Esophagus squamous epithelium (tissue), 5 donors: ENCODE results near the gene TRIM36. TPM values are rescaled to one million over a fixed set of nuclear protein-coding genes. Genes with fewer than 3 reads are reported as not detected.
A peak's percentile ranks its signal among the peaks of the same experiment; 100 is the strongest.

Experiments
- DNase-seq: peaks from one replicate; lab custom pipeline; 2025; lab: John Stamatoyannopoulos, UW
- H3K27ac ChIP-seq, 4 donors: fragments of 200-600 bp; sonication (generic); one replicate each; pipeline ENCODE4 v1.5.1; 2016 to 2019; ENCODE audit warnings: mild to moderate bottlenecking in 1 of 4
- H3K27me3 ChIP-seq, 4 donors: fragments of 200-600 bp; sonication (generic); 1 replicate in 3 of 4; 2 replicates in 1 of 4; pipeline versions ENCODE4 v1.5.1 to v1.6.0; 2017 to 2021; ENCODE audit warnings: antibody characterized with exemption in 1 of 4
- H3K36me3 ChIP-seq, 3 donors: fragments of 200-600 bp; sonication (generic); one replicate each; pipeline ENCODE4 v1.5.1; 2016 to 2019
- H3K4me1 ChIP-seq, 3 donors: fragments of 200-600 bp; sonication (generic); one replicate each; pipeline ENCODE4 v1.5.1; 2017 to 2019
- H3K4me3 ChIP-seq, 4 donors: fragments of 200-600 bp; sonication (generic); 1 replicate in 3 of 4; 2 replicates in 1 of 4; pipeline ENCODE4 v1.5.1; 2016 to 2019; ENCODE audit warnings: mild to moderate bottlenecking in 2 of 4, moderate library complexity in 1 of 4
- H3K9me3 ChIP-seq, 3 donors: fragments of 200-600 bp; sonication (generic); one replicate each; pipeline ENCODE4 v1.5.1; 2016 to 2019
- CTCF ChIP-seq, 6 experiments: fragments of 450-650 bp in 4 of 6; fragments of 200-600 bp in 2 of 6; sonication (generic) in 2 of 6; IDR thresholded peaks; one replicate each; pipeline ENCODE4 v1.5.1; 2016 to 2019; ENCODE audit warnings: antibody characterized with exemption in 6 of 6, mild to moderate bottlenecking in 4 of 6, moderate library complexity in 4 of 6
- POLR2A ChIP-seq, 4 donors: fragments of 450-650 bp; IDR thresholded peaks; one replicate each; pipeline ENCODE4 v1.6.1; 2017; ENCODE audit warnings: antibody characterized with exemption in 4 of 4, mild to moderate bottlenecking in 4 of 4, moderate library complexity in 3 of 4
- WGBS, 2 donors: methylation state at CpG; one replicate each; pipeline ENCODE4 v1.1.5; 2018; 5-methylcytosine and 5-hydroxymethylcytosine counted together
- intact Hi-C: fragments of 100-400 bp; cut with DNase I; formaldehyde crosslinking; loops from one replicate; pipeline ENCODE4 v1.15.0; 2022
- total RNA-seq, 4 donors: library from RNA; depleted of rRNA; stranded (reverse); fragments of >200 nt; gene quantifications; one replicate each; pipeline ENCODE4 v1.1.0, GENCODE V29; 2016
- donor health status: DM: yes; HTN: yes; CAD: no.

TRIM36 gene
- total RNA-seq, 4 donors from 2014 or later, result 0.40 to 0.76 (median 0.47) TPM; not detected in 1

- no peaks in the 10 kb centered on the region for H3K36me3 ChIP-seq
- peaks cover 0 to 92% (median 3%) of the 10 kb centered on the region in 4 donors for H3K27me3 ChIP-seq
- H3K4me1 ChIP-seq, result peaks cover 13 to 28% (median 14%) of the 10 kb centered on the region in 3 donors
- H3K27ac ChIP-seq, result peak overlapping the region in 2 of 4 donors; percentile 36 to 56
- WGBS, 2 donors, result 2 to 4% methylated on average over 15 to 18 of the region's 41 CpGs
- intact Hi-C loops, result no loop called here
- TF ChIP-seq POLR2A (IDR thresholded peaks at IDR 0.05) (no peak), CTCF (IDR thresholded peaks at IDR 0.05) (no peak)
- peaks cover 0 to 4% (median 0%) of the 10 kb centered on the region in 3 donors for H3K9me3 ChIP-seq
- H3K4me3 ChIP-seq, result peak overlapping the region; percentile 49 to 84 (median 64)
- DNase-seq, result no peak
Measured at GRCh38 chr5:115168829-115169486, 750 bp downstream of the TRIM36 start.

DNA sequence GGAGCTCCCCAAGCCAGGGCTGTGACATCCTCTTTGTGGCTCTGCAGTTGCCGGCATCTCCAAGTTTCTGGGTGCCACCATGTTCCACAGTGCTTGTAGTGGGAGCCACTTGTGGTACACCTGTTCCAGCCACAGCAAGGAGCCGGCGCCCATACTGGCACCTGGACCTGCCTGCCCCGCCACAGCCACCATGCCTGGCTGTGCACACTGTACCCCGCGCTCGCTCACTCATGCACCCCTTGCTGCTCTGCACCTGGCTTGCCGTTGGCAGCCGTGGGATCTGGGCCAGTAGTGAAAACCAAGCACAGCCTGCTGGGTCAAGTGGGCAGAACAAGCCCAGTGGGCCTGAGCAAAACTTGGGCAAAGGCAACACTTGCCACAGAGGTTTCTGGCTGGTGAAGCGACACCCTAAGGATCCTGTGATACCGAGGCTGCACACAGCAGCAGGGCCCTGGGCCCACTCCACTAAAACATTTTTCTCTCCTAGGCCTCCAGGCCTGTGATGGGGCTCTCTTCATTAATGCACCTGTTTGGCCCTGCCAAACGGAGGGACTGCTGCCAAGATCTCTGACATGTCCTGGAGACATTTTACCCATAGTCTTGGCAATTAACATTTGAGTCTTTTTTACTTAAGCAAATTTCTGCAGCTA is 2.8 kb downstream of the TRIM36 start:
- H3K4me1 ChIP-seq, result peaks cover 13 to 28% (median 14%) of the 10 kb centered on the region in 3 donors
- TF ChIP-seq POLR2A (IDR thresholded peaks at IDR 0.05) (no peak), CTCF (IDR thresholded peaks at IDR 0.05) (no peak)
- intact Hi-C loops, result no loop called here
- H3K27ac ChIP-seq, result no peak overlapping the region
- no peak for DNase-seq
- H3K36me3 ChIP-seq, result no peaks in the 10 kb centered on the region
- H3K9me3 ChIP-seq, result peaks cover 0 to 4% (median 0%) of the 10 kb centered on the region in 3 donors
- no peak overlapping the region for H3K4me3 ChIP-seq
- WGBS, 2 donors, result 96 to 100% methylated on average over 3 of the region's 12 CpGs
- peaks cover 0 to 86% (median 3%) of the 10 kb centered on the region in 4 donors for H3K27me3 ChIP-seq

- peaks cover 11 to 23% (median 11%) of the 10 kb centered on the region in 3 donors for H3K4me1 ChIP-seq
- DNase-seq, result no peak
- intact Hi-C loops, result no loop called here
- H3K27ac ChIP-seq, result no peak overlapping the region
- peaks cover 0 to 84% (median 3%) of the 10 kb centered on the region in 4 donors for H3K27me3 ChIP-seq
- TF ChIP-seq POLR2A (IDR thresholded peaks at IDR 0.05) (no peak), CTCF (IDR thresholded peaks at IDR 0.05) (no peak)
- H3K9me3 ChIP-seq, result peaks cover 0 to 4% (median 0%) of the 10 kb centered on the region in 3 donors
- H3K36me3 ChIP-seq, result no peaks in the 10 kb centered on the region
- WGBS, 2 donors, result 40% methylated on average over 1 of the region's 5 CpGs; no CpG with 5 or more reads in 1 of the 2 donors
- no peak overlapping the region for H3K4me3 ChIP-seq
Measured at GRCh38 chr5:115165790-115166189, 3.9 kb downstream of the TRIM36 start.

DNA sequence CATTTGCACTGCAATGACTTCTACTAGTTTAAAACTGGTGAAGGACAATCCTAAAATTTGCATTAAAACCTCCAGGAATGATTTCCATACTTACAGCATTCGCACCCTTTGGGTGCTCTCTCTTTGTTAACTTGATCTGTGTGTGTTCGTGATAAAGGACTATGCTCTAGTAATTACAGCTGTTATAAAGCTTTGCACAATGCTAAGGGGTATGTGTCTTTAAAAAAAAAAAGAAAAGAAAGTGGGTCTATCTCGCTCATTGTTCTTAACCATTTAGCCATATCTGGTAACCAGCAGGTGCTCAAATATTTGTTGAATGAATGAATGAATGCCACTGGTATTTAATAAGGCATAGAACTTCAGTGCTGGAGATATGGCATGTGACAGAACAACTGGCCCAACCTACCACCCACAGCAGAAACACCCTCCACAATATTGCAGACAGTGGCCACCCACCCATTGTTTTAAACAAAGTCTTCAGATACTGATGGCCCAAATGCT is 8.7 kb downstream of the TRIM36 start:
- 68 to 71% methylated on average over 3 of the region's 3 CpGs for WGBS, 2 donors
- H3K4me1 ChIP-seq, result no peaks in the 10 kb centered on the region
- H3K9me3 ChIP-seq, result peaks cover 0 to 3% (median 0%) of the 10 kb centered on the region in 3 donors
- no peak overlapping the region for H3K4me3 ChIP-seq
- intact Hi-C loops, result no loop called here
- H3K27ac ChIP-seq, result no peak overlapping the region
- no peaks in the 10 kb centered on the region for H3K36me3 ChIP-seq
- no peak for DNase-seq
- peaks cover 0 to 63% (median 0%) of the 10 kb centered on the region in 4 donors for H3K27me3 ChIP-seq
- TF ChIP-seq CTCF (IDR thresholded peaks at IDR 0.05) (no peak), POLR2A (IDR thresholded peaks at IDR 0.05) (no peak)
